ENCODE results near the gene MAP3K3.
"Not testable (repeated sequence)": the region's sequence is repeated elsewhere in the genome, so short reads cannot be mapped to it uniquely, and the experiment has no call there.

MAP3K3 gene

GRCh38 chr17:63709110-63709509 lies 86.9 kb downstream of the MAP3K3 start:
- DNase-seq, result no peak

- DNase-seq, result no peak
Observed at GRCh38 chr17:63714550-63715277, 92.5 kb downstream of the MAP3K3 start.

DNA sequence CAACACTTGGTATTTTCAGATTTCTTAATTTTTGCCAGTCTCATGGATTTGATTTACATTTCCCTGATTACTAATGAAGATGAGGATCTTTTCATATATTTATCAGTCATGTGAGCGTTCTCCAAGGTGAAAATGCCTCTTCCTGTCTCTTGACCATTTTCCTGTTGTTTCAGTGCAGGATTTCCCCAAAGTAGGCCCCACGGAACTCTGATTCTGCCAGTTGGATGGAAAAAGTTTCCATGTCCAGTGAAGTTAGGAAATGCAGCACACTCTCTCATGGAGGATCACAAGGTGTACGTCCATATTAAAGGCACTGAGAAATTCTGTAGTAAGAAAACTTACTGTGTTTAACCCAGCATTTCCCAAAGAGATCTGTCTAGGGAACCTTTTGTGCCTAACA lies 94.2 kb downstream of the MAP3K3 start:
- DNase-seq, result no peak

DNA sequence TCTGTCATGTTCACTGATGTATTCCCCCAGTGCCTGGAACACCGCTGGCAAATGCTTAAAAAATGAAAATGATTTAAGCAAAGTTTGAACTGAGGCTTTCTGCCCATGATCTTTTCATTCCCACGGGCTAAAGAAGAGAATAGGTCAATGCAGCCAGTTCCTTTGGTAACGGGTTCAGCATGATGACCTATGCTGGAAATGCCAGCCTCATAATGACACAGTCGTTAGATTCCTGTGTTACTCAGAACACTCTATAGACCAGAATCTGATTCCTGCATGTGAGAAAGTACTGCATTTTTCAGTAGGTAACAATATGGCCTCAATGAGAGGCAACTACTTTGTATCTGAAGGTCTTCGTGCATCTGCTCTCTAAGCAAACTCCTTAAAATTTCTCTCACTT lies 96.8 kb downstream of the MAP3K3 start:
- DNase-seq, result no peak

- DNase-seq, result not testable (repeated sequence)
Observed at GRCh38 chr17:63720194-63720593, 98.0 kb downstream of the MAP3K3 start.

- DNase-seq, result no peak
Observed at GRCh38 chr17:63722403-63722802, 100.2 kb downstream of the MAP3K3 start.

- no peak for DNase-seq
Observed at GRCh38 chr17:63735691-63736090, 113.5 kb downstream of the MAP3K3 start.

DNA sequence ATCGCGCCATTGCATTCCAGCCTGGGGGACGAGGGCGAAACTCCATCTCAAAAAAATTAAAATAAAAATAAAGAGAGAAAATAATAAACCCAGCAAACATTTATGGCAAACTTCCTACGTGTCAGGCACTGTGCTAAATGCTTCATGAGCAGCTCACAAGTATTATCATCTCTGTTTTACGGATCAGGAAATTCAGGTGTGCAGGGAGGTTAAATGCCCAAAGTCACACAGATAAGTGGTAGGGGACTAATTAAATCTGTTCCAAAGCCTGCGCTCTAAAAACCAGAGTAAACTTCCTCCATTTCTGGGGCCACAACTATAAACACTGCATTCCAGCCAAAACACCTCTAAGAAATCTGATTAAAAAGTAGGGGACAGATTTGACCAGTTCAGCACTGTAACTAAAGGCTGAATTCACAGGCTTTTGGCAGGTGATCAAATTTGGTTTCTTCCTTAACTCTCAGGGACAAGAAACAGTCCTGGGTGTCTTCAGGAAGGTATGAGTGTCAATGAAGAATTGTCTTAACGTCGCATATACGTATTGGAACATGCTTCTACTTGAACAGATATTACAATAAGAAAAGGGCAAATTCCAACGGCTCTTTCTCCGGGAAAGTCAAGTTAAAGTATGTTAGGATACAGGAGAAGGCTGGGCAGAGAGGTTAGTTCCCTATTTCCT lies 118.4 kb downstream of the MAP3K3 start:
- peak; percentile 34 for DNase-seq

GRCh38 chr17:63741143-63741407 lies 118.9 kb downstream of the MAP3K3 start:
- no peak for DNase-seq

DNA sequence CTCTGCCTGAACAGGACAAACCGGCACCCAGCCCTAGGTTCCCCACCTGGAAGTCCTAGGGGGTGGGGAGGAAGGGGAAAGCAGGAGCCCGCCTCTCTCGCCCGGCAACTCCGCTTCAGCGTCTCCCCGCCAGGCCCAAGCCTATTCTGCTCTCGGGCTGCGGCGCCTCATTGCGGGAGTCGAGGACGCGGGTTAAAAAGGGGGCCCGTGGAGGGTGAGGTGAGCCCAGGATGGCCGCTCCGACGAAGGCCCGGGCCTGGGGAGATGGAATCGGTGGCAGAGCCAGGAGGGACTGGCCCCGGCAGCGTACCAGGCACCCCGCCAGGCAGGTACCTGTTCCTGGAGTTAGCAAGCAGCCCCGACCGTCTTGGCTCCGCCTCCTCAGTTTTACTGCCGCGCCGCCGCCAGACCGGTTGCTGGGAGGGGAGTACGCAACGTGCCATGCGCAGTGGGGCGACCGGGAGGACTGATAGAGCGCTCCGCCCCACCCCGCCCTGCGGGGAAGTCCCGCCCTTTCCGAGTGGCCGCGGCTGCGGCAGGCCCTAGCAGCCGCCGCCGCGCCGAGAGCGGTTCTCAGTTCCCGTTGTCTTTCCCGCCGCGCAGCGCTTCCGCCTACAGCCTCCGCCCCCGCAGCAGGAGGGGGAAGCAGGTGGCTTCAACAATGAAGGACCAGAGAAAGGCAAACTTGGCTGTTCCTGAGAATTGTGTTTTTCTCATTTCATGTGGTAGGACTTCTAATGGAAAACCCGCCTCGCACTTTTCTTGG lies 119.4 kb downstream of the MAP3K3 start, which contains the start of gene STRADA:
Gene STRADA (minus strand): TSS at position 392 of the 766 bp plus-strand sequence. CDS start 13,430 bp downstream, outside the sequence.
- DNase-seq, result peak; percentile 99
